GM18526 (cell line): ENCODE results near the gene STX1A.

Experiments
- POLR2A ChIP-seq: IDR thresholded peaks from 3 replicates; pipeline ENCODE4 v1.6.1; 2011; ENCODE audit not compliant: insufficient read length; ENCODE audit errors: extremely low read depth

Gene STX1A

GRCh38 chr7:73718905-73719805 lies at the start of gene STX1A:
STX1A (minus strand) TSS chr7:73719669; CDS start chr7:73719631, 38 bp downstream.
- TF ChIP-seq POLR2A = peak; percentile 48

DNA sequence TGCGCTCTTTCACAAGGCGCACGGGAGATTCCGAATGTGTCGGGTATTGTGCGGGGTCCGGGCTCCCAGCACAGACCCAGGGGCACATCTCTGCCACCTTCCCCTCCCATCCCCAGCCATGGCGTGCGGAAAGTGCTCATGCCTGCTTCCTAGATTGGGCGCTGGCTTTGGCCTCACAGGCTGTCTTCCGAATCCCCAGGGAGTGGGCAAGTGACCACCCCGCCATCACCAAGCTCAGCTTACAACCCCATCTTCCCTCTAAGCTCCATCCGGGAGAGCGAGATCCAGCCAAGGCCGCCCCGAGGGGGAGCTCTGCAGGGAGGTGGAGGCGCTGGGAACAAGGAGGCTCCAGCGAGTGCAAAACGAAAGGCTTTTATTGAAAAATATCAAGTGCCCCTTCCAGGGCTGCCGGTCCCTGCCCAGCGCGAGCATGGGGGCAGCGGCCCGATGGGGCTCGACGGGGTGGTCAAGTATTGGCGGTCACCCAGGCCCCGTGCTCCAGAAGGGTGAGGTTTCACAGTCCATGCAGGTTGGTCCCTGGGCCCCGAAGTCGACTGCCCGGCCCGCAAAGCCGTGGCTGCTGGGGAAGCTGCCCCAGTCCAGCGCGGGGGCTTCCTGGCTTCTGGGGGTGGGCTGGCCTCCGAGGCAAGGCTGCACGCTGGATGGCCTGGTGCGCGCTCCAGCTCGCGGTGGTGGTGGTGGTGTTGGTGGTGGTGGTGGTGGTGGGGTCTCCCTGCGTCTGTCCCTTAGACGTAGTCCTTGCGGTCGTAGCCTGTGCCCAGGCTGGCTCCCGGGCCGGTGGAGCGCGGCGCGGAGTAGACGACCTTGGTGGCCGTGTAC lies 49.4 kb upstream of the STX1A start:
- TF ChIP-seq POLR2A = no peak

GRCh38 chr7:73766556-73767229 lies 47.2 kb upstream of the STX1A start:
- no peak for TF ChIP-seq POLR2A

DNA sequence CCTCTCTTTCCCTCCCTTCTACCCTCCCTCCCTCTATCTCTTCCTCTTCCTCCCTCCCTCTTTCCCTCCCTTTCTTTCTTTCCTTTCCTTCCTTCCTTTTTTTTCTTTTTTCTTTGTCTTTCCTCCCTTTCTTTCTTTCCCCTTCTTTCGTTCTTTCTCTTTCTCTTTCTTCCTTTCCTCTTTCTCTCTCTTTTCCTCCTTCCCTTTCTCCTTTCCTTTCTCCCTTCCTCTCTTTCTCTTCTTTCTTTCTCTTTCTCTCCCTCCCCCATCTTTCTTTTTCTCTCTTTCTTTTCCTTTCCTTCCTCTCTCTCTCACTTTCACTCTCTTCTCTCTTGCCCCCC lies 43.2 kb upstream of the STX1A start:
- TF ChIP-seq POLR2A = no peak

DNA sequence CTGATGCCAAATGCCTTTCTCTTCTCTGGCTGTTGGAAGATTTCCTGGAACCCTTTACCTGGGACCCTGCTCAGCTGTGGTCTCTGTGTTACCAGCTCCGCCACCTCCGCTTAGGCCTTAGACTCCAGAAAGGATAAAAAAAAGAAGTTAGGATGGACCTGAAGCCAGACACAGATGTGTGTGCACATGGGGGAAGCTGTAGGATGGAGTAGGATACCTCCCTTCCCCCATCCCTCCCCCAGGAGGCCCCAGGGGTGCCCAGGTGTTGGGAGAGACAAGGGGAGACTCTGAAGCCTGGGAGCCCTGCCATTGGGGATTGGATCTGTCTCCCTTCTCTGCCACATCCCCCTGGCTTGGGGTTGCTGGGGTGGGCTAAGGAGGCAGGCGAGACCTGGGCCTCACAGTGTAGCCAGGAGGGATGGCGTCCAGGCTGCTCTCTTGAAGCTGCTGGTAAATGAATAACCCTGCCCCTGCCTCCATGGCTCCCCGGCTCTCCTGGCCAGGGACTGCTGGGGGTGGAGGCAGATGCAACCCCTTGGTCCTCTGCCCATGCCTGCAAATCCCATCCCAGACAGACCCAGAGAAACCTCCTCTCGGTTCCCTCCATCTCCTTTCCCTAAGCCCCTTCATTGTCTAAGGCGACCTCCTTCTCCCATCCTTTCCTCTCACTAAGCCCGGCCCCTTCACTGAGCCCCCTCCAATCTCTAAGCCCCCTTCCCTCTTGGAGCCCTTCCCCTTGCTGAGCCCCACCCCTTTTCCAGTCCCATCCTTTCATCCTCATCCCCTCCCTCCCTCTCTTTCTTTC lies 42.6 kb upstream of the STX1A start:
- TF ChIP-seq POLR2A = no peak

DNA sequence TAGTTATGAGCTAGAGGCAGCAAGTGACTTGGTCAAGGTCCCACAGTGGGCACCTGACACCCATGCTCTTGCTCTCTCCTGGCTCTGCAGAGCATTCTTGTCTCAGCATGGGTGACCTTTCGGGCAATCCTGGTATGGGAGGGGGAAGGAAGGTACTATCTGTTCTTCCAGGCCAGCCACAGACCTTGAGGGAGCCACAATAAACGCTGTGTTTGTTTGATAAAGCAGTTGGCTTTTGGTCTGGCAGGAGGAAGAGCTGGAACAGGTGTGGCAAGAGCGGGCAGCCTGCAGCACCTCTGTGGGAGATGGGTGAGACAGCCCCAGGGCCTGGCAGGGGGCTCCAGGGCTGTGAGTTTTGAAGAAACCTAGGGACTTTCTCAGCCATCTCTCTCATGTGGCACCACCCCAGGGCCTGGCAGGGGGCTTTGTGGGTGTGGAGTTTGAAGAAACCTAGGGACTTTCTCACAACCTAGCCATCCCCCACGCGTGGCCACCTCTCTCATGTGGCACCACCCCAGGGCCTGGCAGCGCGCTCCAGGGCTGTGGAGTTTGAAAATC lies 39.2 kb upstream of the STX1A start:
- no peak for TF ChIP-seq POLR2A

- no peak for TF ChIP-seq POLR2A
Measured at GRCh38 chr7:73749931-73750776, 30.7 kb upstream of the STX1A start.

DNA sequence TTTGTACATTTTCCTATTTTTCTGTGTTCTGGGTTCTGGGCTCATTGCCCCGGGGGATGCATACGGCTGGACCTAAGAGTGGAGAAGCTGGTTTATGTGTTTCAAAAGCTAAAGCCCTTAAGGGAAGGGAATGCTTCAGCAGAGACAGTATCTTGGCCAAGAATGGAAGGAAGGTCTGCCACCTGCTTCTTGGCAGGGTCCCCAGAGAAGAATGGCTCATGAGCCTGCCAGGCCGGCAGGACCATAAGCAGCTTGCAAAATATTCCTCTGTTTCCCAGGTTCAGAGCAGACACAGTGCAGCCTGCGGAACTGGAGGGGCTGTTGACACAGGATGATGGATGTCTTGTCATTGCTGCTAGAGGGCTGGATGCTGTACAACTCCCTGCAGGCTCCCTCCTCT lies 26.9 kb upstream of the STX1A start:
- TF ChIP-seq POLR2A = no peak

DNA sequence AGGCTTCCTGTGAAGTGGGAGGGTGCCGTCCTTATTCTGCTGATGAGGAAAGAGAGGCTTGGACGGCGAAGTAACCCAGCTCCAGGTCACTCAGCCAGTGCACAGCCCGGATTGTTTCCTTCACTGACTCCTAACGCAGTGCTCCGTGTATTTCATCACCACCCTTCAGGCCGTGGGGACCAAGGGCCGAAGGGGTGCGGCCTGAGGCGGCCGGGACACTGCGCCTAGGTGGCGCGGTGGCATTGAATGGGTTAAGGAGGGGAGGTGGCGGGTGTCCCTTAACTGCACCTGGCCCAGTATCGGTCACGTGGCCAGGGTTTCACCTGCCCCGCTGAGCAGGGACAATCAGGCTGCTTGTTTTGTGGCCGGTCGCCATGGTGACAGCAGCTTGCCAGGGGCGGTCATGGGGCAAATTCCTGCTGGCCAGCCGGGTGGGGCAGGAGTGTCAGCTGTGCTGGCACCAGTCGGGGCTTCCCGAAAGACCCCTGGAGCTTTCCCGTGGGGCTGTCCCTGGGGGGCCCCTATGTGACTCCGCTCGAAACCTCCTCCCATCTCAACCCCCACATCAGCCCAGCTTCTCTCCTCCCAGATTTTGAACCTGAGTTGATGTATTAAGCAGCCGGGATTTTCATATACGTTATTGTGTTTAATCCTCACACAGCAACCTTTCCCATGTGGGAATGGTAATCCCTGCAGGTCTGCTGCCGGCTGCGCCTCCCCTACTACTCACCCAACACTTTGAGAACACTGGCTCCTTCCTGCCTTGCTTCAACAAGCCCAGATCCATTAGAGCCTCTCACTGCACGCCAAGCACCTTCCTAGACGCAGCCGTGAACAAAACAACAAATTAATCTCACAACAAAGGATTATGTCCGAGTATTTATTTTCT lies 23.5 kb upstream of the STX1A start:
- TF ChIP-seq POLR2A = no peak

GRCh38 chr7:73742338-73742752 lies 22.9 kb upstream of the STX1A start:
- no peak for TF ChIP-seq POLR2A

DNA sequence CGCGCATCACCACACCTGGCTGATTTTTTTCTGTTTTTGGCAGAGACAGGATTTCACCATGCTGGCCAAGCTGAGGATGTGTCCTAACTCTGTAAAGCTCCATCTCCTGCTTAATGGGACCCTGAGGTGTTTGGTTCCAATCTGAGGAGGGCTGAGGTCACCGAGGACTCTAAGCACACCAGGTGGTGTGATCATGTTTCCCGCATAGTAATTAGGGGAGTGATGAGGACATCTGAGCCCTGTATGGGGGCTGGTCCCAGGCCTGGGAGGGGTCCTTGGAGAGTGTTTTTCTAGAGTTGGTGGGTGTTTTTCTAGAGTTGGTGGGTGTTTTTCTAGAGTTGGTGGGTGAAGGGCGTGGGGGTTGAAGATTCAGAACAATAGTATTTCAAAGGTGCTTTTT lies 22.1 kb upstream of the STX1A start:
- TF ChIP-seq POLR2A = no peak

DNA sequence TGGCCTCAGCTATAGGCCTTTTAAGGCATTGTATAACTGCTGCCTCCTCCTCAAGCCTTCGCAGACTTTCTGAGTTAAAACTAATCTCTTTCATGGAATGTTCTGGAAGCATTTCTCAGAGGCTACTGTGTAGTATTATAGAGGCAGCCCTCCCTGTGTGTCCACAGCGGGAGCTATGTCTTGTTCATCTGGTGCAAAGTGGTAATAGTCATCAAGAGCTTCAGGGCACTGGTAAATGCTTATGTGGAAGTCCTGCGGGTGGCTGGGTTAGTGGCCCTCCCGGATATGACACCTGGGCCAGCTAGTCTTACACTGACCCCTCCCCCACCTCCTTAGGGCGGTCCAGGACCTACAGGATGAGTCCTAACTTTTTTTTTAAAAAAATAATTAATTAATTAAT lies 21.3 kb upstream of the STX1A start:
- no peak for TF ChIP-seq POLR2A

GRCh38 chr7:73740212-73740611 lies 20.7 kb upstream of the STX1A start:
- TF ChIP-seq POLR2A = no peak
